ENCODE measurements around the gene LNX1.

Gene LNX1

DNA sequence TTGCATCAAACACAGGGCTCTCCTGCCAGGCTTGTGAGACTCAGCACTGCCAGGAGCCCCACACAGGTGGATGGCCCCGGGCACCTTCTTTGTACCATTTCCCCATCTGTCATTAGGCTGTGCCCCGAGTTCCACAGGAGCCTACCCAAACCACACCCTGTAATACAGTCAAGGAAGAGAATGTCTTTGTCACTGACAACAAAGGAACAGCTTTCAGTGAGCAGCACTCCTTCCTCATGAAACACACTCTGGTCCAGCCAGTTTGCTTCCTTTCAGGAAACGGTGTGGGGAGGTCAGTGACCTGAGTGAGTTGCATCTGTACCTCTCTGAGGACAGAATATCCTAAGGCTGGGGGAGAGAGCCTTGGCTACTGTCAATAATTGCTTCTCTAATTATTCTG lies 53.7 kb downstream of the LNX1 start:
- no peak for DNase-seq (ENCODE audit: low read depth in 1 of 2, low spot score in 1 of 2)

DNA sequence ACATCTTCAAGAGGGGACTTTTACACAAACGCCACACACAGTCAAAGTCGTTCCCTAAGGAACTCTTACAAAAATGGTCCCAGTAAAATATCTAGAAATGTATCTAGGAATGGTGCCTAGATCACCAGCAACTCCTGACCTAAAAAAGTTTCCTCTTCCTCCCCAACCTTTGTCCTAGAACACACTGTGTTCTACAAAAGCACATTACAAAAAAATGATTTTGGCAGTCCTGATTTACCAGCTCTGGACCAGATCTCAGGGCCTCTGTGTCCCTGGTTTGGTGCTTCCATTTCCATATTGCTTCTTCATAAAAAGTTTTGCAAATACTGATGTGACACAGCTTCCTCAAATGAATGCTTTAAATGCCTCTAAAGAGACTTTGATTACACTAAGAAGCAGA lies 55.0 kb downstream of the LNX1 start:
- DNase-seq (ENCODE audit: low read depth in 1 of 2, low spot score in 1 of 2), result no peak

DNA sequence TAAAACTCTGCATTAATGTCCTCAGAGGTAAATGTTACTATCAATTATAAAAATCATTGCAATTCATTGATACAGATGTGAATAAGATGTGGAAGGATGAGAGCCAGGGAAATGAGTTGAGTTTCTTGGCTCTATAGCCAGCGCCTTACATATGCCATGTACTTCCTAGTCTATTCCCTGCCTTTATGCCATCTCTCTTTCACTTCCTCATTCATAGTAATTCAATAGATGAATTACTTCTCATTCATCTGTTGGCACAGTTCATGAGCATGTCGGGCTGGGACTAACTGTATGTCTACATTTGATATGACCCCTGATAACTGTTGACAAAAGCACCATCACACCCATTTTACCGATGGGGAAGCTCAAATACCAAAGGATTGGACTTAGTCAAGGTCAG lies 55.7 kb downstream of the LNX1 start:
- DNase-seq (ENCODE audit: low read depth in 1 of 2, low spot score in 1 of 2), result no peak

DNA sequence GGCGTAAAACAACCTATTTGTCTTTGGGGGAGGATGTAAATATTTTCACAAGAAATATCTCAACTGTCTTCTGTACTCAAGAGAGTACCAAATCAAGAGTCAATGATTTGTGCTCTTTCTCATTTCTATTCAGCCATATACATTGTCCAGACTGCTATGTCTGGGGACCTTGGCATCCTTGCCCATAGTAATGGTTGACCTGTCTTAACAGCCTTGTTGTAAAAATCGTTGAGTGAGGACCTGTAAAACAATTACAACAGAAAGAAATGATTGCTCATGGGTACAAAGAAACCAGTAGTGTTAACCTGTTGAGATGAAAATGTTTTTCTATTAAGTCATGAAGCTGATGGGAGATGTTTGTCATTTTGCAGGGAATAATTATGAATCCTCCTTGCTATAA lies 56.6 kb downstream of the LNX1 start:
- no peak for DNase-seq (ENCODE audit: low read depth in 1 of 2, low spot score in 1 of 2)

DNA sequence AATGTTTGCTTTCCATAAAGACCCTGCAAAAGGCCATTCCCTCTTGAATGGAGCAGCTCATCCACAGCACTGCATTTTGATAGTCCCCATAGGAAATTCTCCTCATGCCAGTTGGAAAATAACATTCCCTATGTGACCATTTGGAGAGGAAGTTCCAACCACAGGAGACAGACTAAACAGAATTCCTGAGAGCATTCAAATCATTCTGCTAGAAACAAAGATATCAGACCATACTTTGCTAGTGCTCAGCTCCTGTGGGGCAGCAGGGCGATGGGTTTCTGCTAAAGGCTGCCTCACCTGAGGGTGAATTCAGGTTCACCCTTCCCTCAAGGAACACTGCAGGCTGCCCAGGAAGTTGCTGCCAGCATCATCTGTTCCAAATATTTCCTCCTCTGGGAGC lies 58.8 kb downstream of the LNX1 start:
- DNase-seq (ENCODE audit: low read depth in 1 of 2, low spot score in 1 of 2), result no peak

DNA sequence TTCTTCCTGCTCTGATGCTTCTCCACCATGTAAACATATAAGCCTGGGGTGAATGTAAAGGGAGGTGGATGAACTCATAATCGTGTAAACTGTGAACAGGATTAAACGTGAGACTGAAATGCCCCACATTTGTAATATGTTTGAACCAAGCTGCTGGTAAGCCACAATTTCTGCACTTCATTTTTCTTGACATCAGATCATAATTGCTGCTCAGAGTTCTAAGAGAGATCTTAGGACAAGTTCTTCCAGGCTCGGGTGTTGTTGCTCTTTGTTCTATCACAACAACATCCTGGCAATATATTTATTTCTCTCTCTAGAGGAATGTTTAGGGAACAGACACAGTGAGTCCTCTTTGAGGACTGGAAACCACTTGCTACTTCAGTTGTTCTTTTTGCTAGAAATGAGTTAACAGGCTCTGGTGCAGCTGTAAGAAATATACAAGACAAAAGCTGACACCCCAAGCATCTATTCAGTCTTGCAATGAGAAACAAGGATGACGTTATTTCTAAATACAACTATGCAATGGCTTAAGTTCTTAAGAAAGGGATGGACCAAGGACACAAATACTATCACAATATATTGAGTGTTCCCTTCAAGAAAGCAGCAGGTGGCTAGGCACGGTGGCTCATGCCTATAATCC lies 59.6 kb downstream of the LNX1 start:
- no peak for DNase-seq (ENCODE audit: low read depth in 1 of 2, low spot score in 1 of 2)

DNA sequence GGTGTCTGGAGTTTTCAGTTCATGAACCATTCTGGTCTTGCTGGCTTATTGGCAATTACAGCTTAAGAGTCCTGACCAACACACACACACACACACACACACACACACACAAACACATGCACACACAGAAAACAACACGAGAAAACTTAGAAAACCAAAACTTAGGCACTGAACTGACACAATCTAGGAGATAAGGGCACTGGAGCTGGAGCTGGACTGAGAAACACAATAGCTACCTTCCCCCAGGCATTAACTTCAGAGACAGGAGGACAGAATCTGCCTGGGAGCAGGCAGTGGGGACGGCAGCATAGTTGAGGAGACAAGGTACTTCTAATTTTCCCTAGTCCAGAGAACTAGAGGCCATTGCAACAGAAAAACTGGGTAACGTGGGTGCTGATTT lies 62.3 kb downstream of the LNX1 start:
- no peak for DNase-seq (ENCODE audit: low read depth in 1 of 2, low spot score in 1 of 2)

DNA sequence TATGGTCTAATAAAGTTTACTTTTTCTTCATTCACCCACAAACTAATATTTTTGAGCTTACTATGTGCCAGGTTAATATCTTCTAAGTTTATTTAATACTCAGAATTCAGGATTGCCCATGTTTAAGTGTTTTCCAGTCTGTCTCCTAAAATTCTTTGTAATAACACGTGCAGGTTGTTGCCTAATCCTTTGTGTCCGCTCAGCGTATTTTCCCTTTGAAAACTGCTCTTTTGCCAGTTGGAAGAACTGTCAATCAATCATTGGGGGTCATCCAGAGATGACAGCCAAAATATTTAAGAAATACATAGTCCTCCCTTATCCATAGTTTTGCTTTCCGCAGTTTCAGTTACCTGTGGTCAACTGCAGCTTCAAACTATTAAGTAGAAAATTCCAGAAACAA lies 63.4 kb downstream of the LNX1 start:
- DNase-seq (ENCODE audit: low read depth in 1 of 2, low spot score in 1 of 2), result no peak

DNA sequence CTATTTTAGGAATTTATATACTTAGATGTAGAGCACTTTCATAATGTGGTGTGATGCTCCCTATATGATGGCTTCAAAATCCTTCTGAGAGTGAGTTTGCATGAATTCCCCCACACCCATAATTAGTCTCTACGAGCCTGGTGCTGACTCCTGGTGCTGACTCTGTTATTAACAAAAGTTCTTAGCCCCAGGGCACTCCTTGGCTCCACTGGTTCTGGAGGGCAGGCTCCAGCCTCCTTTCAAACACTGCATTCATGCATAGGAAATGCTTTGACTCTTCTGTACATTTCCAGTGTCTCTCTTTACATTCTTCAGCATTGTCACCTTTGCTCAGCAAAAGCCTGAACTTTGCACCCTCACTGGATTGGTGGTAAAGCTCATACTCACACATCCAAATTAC lies 64.0 kb downstream of the LNX1 start:
- DNase-seq (ENCODE audit: low read depth in 1 of 2, low spot score in 1 of 2), result no peak

DNA sequence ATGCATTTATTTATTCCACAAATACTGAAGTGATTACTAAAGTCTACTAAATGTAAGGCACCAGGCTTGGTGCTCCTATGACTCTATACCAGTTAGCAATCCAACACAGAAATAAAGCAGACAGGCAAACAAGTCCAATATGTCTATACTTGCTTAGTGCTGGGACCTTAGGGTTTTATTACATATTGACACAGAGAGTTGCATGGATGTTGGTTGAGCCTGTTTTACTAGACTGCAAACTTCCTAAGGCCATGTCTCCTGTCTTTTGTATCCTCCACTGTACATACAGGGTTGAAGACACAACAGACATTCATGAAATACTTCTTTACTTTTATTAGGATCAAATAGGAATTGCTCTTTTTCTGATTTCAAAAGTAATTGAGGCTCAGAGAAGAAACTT lies 69.0 kb downstream of the LNX1 start:
- DNase-seq (ENCODE audit: low read depth in 1 of 2, low spot score in 1 of 2), result no peak

DNA sequence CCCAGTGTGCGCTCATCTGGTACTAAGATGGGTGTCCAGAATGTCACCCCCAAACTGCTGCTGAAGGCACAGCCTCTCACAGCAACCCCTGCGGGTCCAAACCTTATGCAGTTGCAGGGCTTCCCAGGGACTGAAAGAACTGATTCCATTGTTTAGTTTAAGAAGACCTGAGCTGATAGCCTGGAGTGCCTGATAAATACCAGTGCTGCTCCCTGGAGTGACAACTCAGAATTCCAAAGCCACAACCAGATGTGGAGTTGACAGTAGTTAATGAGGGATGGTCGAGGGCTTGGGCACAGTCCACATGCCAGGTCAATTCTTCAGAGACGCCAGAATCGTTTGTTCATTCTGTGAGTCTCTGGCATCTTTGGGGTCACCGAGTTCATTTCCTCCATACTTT lies 71.2 kb downstream of the LNX1 start:
- DNase-seq (ENCODE audit: low read depth in 1 of 2, low spot score in 1 of 2), result no peak

DNA sequence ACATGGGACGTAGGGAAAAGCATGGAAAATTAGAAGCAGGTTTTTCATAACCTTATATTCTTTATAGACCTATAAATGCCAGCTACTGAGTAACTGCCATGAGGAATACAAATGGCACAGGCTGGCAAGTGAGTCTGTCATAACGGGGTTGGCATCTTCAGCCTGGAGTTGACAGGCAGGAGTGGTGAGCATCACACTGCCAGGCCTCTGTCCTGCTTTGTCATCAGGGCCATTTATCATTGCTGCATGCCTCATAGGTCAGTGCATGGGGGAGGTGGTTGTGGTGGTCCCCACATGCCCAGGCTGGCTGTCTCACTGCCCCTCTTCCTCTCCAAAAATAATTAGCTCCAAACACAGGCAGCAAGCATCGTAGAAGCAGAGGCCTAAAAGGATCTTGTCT lies 72.5 kb downstream of the LNX1 start:
- DNase-seq (ENCODE audit: low read depth in 1 of 2, low spot score in 1 of 2), result no peak

DNA sequence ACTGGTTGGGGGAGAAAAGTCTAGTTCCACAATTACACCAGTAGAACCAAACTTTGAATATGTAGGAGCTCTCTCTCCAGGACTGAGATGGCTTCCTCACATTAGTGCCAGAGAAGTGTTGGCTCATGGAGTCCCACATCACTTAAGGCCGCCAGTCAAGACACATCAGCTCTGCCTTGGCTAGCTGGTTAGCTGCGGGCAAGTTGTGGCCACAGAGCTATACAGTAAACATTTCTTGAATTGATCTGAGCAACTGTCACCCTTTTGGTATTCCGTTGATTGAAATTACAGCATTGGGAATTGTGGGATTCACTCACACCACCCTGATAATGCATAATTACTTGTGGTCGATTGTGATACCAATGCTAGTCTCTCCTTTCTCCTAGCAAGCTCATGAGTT lies 76.2 kb downstream of the LNX1 start:
- DNase-seq (ENCODE audit: low read depth in 1 of 2, low spot score in 1 of 2), result no peak

DNA sequence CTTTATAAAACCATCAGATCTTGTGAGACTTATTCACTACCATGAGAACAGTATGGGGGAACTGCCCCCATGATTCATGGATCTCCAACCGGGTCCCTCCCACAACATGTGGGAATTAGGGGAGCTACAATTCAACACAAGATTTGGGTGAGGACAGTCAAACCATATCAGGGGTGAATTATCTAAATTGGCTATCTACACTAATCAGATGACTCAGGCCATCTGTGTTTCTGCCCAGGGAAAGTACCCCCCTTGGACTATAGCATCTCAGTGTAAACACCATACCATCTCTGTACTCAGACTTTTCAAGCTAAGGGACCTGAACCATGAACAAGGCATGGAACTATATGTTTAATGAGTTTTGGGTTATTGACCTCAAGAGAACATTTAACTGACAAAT lies 76.8 kb downstream of the LNX1 start:
- no peak for DNase-seq (ENCODE audit: low read depth in 1 of 2, low spot score in 1 of 2)

DNA sequence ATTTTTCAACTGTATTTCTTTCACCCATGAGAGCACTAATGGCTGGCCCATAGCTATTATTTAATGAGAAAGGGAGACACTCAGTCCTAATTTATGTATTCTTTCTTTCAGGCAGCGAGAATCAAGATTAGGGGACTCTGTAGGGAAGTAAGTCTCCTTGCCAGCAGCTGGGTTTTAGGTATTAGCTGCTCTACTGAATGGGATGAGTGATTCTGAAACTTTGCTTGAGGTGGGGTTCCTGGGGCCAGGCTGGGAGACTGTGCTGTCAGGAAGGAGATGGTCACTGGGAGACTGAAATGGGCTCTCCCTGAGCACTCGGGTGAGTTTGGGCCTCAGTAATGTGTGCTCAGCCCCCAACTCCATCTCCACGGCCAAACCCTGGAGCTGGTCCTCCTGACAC lies 78.7 kb downstream of the LNX1 start:
- DNase-seq (ENCODE audit: low read depth in 1 of 2, low spot score in 1 of 2), result no peak

DNA sequence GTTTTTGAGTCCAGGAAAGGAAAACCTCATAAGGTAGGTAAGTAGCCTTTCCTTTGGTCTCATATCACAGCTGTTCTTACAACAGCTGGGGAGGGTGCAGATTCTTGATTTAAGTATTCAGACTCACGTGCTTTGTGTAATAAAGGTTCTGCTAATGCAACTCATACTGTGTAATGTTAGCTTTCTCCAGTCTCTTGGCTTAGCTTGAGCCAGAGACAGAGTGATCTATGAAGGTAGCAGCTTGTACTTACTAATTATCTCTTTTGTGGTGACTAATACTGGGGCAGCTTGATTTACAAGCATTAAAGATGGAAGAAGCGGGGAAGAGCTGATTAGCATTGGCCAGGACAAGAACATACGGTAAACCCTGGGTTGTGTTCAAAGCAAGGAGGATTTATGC lies 80.3 kb downstream of the LNX1 start:
- DNase-seq (ENCODE audit: low read depth in 1 of 2, low spot score in 1 of 2), result no peak

DNA sequence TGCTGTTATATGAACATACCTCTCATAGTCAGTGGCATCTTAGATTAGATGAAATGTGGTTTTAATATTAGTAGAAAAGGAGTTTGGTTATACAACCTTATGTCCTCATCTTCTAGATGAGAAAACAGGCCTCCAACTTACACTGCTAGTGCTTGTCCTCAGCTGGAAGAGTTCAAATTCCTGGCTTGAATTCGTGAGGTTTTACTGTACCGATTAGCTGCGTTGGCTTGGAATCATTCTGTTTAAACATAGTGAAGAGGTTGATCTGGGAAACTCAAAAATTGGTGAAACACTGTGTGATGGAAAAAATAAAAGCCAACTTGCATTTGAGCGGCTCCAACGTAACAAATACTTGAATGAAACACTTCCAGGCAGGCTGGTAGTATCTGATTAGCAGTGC lies 81.0 kb downstream of the LNX1 start:
- DNase-seq (ENCODE audit: low read depth in 1 of 2, low spot score in 1 of 2), result no peak

DNA sequence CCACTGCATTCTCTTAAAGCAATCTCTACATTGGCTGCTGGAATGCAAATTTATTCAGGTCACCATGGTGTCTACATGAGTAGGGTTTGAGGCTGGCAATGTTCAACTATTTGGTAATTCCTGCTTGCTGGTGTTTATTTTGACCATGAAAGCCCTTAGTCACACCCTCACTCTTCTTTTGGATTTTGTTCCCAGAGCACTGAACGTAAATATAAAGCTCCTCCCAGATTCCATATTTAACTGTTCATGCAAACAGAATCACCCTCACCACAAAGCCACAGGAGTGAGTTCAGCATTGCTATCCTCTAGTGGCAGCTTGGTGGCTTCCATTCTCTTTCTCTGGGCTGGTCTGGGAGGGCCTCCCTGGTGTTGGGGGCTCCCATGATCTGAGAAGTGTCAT lies 82.8 kb downstream of the LNX1 start:
- no peak for DNase-seq (ENCODE audit: low read depth in 1 of 2, low spot score in 1 of 2)

DNA sequence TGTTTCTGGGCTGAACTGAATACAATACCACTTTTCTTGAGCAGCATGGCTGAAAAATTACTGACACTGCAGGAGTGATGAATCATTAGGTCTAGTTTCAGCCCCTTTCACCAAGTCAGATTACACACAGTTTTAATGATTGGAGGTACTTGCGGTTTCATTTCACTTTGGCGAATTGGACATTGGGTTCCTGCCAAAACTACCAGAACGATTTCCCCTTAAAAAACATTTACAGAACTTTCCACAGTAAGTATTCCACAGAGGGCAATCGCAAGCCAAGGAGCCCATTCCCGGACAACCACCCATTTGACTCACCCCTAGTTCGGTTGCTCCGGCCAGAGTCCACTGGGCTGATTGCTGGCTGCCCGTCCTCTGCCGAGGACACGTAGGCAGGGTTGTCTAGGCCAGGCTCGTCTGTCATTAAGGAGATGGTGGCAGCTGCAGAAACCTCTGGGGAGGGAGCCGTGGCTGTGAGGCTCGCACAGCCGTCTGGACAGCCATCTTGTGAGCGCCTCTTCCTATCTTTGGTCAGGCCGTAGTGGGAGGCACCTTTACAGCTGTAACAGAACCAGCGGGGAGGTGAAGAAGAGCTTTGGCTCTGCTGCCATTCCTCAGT lies 83.5 kb downstream of the LNX1 start:
- DNase-seq (ENCODE audit: low read depth in 1 of 2, low spot score in 1 of 2), result no peak

DNA sequence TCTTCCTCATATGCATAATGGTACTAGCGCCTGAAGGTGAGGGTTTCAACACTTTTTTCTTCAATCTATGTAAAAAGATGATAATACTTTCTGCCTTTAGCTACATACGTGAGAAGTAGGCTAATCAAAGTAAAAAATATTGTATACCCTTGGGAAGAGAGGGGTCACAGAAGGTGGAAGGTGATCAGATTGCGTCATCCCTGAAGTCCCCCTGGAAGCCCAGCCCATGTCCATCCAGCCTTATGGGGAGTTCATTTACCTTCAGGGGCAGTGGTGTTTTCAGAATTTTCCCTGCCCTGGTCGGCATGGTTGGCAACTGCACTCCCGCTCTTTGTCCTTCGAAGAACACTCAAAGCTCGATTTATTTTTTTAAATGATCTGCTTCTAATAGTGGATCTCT lies 84.2 kb downstream of the LNX1 start:
- no peak for DNase-seq (ENCODE audit: low read depth in 1 of 2, low spot score in 1 of 2)

DNA sequence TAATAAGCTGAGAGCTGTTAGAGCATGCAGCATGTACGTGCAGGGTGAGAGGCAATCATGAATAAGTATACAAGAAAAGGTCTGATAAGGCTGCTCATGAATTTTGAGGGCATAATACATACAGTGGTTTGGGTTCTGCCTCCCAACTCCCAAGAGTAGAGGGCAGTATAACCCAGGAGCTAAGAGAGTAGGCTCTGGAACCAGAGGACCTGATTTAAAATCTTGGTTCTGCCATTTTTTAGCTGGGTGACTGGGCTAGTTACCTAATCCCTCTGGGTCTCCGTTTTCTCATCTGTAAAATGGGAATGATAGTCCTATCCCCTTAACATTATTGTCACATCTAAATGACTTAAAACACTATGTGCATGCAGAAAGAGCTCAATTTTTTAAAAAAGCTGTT lies 85.3 kb downstream of the LNX1 start:
- DNase-seq (ENCODE audit: low read depth in 1 of 2, low spot score in 1 of 2), result no peak

DNA sequence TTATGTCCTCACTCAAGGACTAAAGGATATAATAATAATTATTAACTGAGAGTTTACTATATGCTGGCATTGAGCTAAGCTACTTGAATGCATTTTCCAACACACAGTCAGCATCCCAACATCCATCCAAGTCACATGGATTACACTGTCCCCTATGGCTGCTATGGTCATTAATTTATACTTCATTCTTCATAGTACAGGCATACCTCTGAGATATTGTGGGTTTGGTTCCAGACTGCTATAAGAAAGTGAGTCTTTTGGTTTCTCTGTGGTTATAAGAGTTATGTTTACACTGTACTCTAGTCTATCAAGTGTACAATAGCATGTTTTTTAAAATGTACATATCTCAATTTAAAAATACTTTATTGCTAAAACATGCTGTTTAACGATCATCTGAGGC lies 89.2 kb downstream of the LNX1 start:
- no peak for DNase-seq (ENCODE audit: low read depth in 1 of 2, low spot score in 1 of 2)

DNA sequence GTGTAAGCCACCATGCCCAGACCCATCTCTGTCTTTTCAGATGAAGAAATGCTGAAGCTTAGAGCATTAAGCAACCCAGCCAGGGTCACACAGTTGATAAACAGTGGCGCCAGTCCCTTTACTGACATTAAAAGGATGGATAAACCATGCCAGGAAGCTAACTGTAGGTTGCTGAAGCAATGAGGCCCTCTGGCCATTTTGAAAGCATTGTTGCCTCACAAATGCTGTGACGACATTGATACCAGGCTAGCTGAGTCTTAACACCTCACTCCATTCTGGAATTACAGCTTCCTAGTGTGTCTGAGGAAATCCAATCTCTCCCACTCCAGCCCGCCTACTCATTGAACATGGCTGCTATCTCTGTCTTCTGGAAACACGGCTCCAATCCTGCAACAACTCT lies 89.7 kb downstream of the LNX1 start:
- no peak for DNase-seq (ENCODE audit: low read depth in 1 of 2, low spot score in 1 of 2)

DNA sequence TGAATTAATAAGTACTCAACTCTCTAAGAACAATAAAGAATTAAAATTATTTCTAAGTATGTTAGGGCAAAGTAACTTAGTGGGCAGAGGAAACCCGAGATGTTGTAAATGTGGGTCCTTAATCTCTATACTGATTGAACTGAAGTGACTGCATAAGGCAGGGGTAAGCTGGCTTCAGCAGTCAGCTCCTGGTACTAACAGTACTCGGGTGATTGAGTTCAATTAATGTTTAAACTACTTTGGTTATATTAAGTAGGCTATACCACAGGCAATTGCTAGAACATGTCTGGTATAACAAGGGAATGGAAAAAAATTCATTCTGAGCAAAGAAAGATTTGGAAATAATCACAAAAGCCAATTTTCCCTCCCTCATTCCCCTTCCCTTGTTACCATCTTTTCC lies 90.7 kb downstream of the LNX1 start:
- no peak for DNase-seq (ENCODE audit: low read depth in 1 of 2, low spot score in 1 of 2)
